ENCODE results near the gene SLC9A9. TPM values are rescaled to one million over a fixed set of nuclear protein-coding genes. Genes with fewer than 3 reads are reported as not detected.
A peak's percentile ranks its signal among the peaks of the same experiment; 100 is the strongest.

Gene SLC9A9
- total and polyA plus RNA-seq, 10 of the 15 experiments (the other 5 are each of a cell fraction or from before 2014, with no cell fraction given): 3.5 to 14.2 (median 9.3) TPM

DNA sequence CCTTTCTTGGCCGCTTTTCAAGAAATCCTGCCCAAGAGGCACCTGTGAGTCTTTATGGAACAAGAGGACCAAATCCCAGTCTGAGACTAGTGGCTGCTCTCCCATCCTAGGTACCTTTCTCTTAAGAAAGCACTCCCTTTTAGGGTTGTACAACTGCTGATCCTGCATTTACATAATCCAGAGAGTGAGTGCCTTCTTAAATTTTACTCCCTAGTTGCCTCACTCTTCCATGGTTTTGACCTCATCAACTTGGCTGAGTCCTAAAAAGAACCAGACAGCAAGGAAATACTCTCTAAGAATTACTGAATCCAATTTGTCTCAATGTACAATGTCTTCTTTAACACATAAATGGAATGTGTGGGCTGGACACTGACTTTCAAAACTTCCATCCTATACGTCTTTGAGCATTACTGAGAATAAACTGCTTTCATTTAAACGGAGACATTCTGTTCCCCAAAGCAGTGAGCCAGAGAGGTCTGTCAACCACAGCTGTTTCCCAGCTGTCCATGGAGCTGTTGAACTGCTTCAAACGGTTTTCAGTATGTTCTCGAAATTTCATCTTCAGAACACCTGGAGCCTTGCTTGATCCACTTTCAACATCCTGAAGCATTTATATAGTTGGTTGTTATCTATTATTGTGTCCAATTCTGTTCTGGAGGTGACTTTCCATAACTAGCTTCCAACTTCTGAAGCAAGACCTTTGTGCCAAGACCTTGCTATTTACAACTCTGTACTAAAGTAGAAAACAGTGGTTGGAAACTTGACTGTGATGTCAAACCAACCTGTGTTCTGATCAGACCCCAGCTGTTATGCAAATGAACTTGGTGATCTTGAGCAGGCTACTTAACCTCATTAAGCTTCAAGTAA is 179.1 kb downstream of the SLC9A9 start (continued):
- TF ChIP-seq, protein P1, sequence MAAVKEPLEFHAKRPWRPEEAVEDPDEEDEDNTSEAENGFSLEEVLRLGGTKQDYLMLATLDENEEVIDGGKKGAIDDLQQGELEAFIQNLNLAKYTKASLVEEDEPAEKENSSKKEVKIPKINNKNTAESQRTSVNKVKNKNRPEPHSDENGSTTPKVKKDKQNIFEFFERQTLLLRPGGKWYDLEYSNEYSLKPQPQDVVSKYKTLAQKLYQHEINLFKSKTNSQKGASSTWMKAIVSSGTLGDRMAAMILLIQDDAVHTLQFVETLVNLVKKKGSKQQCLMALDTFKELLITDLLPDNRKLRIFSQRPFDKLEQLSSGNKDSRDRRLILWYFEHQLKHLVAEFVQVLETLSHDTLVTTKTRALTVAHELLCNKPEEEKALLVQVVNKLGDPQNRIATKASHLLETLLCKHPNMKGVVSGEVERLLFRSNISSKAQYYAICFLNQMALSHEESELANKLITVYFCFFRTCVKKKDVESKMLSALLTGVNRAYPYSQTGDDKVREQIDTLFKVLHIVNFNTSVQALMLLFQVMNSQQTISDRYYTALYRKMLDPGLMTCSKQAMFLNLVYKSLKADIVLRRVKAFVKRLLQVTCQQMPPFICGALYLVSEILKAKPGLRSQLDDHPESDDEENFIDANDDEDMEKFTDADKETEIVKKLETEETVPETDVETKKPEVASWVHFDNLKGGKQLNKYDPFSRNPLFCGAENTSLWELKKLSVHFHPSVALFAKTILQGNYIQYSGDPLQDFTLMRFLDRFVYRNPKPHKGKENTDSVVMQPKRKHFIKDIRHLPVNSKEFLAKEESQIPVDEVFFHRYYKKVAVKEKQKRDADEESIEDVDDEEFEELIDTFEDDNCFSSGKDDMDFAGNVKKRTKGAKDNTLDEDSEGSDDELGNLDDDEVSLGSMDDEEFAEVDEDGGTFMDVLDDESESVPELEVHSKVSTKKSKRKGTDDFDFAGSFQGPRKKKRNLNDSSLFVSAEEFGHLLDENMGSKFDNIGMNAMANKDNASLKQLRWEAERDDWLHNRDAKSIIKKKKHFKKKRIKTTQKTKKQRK (IDR thresholded peaks at IDR 0.05; ENCODE audit: low read depth, low read length): no peak
- TF ChIP-seq, protein P2, sequence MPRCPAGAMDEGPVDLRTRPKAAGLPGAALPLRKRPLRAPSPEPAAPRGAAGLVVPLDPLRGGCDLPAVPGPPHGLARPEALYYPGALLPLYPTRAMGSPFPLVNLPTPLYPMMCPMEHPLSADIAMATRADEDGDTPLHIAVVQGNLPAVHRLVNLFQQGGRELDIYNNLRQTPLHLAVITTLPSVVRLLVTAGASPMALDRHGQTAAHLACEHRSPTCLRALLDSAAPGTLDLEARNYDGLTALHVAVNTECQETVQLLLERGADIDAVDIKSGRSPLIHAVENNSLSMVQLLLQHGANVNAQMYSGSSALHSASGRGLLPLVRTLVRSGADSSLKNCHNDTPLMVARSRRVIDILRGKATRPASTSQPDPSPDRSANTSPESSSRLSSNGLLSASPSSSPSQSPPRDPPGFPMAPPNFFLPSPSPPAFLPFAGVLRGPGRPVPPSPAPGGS (IDR thresholded peaks at IDR 0.05; ENCODE audit: borderline replicate concordance, insufficient read depth, low read depth, low read length, poor library complexity, severe bottlenecking): no peak
- TF ChIP-seq RAD51 (IDR thresholded peaks at IDR 0.05) (no peak), ZNF274 (IDR thresholded peaks at IDR 0.05; ENCODE audit: insufficient read depth, insufficient read length) (no peak), CREM (IDR thresholded peaks at IDR 0.05; ENCODE audit: low read depth) (peak; percentile 74; the same call in 1 of the 2 replicates), RBBP5 (conservative IDR thresholded peaks at IDR 0.05) (no peak), WRNIP1 (IDR thresholded peaks at IDR 0.05; ENCODE audit: borderline replicate concordance, low read depth, low read length) (no peak), ZZZ3 (IDR thresholded peaks at IDR 0.05; ENCODE audit: control insufficient read depth, insufficient read length, low read depth) (no peak), EED (IDR thresholded peaks at IDR 0.05; ENCODE audit: low read depth) (peak; percentile 84), CHD4 (IDR thresholded peaks at IDR 0.05) (no peak), MXI1 (IDR thresholded peaks at IDR 0.05; ENCODE audit: low read depth, low read length) (peak; percentile 41; the same call in 1 of the 2 replicates)
- TF ChIP-seq, protein P3, sequence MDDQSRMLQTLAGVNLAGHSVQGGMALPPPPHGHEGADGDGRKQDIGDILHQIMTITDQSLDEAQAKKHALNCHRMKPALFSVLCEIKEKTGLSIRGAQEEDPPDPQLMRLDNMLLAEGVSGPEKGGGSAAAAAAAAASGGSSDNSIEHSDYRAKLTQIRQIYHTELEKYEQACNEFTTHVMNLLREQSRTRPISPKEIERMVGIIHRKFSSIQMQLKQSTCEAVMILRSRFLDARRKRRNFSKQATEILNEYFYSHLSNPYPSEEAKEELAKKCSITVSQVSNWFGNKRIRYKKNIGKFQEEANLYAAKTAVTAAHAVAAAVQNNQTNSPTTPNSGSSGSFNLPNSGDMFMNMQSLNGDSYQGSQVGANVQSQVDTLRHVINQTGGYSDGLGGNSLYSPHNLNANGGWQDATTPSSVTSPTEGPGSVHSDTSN (IDR thresholded peaks at IDR 0.05; ENCODE audit: insufficient replicate concordance, low read depth, low read length): no peak
- TF ChIP-seq, protein P4, sequence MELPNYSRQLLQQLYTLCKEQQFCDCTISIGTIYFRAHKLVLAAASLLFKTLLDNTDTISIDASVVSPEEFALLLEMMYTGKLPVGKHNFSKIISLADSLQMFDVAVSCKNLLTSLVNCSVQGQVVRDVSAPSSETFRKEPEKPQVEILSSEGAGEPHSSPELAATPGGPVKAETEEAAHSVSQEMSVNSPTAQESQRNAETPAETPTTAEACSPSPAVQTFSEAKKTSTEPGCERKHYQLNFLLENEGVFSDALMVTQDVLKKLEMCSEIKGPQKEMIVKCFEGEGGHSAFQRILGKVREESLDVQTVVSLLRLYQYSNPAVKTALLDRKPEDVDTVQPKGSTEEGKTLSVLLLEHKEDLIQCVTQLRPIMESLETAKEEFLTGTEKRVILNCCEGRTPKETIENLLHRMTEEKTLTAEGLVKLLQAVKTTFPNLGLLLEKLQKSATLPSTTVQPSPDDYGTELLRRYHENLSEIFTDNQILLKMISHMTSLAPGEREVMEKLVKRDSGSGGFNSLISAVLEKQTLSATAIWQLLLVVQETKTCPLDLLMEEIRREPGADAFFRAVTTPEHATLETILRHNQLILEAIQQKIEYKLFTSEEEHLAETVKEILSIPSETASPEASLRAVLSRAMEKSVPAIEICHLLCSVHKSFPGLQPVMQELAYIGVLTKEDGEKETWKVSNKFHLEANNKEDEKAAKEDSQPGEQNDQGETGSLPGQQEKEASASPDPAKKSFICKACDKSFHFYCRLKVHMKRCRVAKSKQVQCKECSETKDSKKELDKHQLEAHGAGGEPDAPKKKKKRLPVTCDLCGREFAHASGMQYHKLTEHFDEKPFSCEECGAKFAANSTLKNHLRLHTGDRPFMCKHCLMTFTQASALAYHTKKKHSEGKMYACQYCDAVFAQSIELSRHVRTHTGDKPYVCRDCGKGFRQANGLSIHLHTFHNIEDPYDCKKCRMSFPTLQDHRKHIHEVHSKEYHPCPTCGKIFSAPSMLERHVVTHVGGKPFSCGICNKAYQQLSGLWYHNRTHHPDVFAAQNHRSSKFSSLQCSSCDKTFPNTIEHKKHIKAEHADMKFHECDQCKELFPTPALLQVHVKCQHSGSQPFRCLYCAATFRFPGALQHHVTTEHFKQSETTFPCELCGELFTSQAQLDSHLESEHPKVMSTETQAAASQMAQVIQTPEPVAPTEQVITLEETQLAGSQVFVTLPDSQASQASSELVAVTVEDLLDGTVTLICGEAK (IDR thresholded peaks at IDR 0.05; ENCODE audit: borderline replicate concordance): no peak
- TF ChIP-seq, protein P5, sequence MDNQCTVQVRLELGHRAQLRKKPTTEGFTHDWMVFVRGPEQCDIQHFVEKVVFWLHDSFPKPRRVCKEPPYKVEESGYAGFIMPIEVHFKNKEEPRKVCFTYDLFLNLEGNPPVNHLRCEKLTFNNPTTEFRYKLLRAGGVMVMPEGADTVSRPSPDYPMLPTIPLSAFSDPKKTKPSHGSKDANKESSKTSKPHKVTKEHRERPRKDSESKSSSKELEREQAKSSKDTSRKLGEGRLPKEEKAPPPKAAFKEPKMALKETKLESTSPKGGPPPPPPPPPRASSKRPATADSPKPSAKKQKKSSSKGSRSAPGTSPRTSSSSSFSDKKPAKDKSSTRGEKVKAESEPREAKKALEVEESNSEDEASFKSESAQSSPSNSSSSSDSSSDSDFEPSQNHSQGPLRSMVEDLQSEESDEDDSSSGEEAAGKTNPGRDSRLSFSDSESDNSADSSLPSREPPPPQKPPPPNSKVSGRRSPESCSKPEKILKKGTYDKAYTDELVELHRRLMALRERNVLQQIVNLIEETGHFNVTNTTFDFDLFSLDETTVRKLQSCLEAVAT (IDR thresholded peaks at IDR 0.05): no peak
